Measurements from ENCODE around the gene MRPL34.

Gene MRPL34

DNA sequence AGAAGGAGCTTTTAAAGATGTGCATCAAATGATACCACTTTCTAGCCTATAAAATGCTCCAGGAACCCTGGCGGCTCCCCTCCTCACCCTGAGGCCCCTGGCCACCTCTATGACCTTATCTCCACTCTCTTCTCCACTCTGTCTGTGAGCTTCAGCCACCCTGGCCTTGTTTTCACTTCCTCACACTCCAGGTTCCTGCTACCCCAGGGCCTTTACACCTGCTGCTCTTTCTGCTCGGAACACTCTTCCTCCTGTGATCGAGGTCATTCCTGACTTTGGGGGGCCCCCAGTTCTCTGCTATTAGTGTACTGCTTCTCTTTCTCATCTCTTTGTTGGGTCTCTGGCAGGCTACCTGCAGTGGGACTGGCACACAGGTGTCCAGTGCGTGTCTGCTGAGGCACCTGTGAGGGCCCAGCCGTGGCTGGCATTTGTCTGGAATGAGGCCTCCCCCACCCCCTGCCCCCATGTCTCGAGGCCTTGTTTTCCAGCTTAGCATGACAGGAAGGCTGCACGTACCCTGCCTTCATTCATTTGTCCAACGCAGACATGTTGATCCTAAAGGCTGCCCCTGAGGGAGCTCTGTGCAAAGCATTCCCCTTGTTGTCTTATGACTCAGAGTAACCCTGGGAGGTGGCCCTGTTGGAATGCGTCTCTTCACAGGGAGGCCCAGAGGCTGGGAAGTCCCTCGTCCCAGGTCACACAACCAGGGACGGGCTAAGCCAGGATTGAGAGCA, 6.0 kb downstream of the MRPL34 start:
- DNase-seq, result no peak

GRCh38 chr19:17312189-17313113, 6.8 kb downstream of the MRPL34 start:
- no peak for DNase-seq

GRCh38 chr19:17314007-17314593, 8.4 kb downstream of the MRPL34 start:
- DNase-seq, result no peak

- DNase-seq, result no peak
Observed at GRCh38 chr19:17318966-17319365, 13.3 kb downstream of the MRPL34 start.

DNA sequence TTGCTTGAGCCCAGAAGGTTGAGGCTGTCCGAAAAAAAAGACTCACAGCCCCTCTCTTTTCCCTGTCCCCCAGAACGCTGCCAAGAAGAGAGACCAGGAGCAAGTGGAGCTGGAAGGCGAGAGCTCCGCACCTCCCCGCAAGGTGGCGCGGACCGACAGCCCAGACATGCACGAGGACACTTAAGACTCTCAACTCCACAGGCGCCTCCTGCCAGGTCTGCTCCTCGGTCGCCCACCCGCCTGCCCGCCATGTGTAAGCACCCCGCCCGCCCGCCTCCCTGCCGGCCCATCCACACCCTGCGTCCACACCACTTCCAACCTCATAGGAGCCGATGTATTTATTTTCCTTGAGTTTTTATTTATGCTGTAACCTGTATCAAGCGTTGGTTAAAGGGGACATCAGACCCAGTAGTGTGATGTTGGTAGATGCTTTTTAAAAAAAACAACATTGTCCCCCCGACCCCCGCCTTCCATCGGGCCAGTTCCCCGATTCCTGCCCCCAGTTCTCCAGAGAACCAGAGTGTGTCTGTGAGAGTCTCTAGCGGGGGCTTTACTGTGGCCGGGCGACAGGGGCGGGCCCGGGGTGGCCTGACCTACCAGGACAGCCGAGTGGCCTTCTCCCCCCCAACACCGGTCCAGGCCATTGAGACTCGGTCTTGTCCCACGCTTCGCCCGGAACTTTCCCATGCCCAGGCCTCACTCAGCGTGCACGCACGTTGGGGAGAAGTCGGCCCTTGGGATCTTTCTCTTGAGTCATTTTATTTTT, 14.0 kb downstream of the MRPL34 start:
- no peak for DNase-seq

GRCh38 chr19:17320435-17320834, 14.8 kb downstream of the MRPL34 start:
- DNase-seq, result no peak

DNA sequence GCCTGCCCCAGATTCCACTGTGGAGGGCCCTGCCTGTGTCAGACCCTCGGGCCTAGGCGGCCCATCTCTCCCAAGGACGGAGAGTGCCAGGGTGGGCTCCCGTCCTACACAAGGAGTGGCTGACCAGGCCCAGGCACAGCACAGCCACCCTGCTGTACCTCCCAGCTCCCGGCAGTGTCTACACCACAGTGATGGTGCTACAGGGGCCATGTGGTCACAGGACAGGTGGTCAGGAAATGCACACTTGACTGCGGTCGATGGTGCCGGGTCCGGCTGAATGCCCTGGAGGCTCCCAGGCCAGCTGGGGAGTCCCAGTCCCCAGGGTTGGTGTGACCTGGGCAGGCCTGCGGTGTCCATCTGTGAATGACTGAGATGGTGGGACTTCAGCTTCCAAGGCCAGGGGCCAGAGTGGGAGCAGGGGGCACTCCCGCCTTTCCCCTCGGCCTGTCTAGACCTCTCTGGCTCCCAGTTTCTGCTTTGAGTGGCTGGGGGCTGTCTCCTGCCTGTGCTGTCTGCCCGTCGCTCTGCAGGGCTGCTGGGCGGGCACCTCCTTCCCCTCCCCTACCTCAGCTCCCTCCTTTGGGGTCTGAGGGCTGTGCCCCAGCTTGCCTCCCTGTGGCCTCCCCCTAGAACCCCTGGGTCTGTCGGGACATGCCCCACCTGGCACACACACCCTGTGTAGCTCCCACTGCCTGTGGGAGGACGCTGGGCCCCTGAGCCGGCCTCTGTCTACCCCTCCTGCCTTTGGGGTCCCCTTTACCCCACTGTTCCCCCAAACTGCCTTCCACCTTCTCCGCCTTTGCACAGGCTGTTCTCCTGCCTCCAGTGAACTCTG, 16.2 kb downstream of the MRPL34 start:
- DNase-seq, result no peak

DNA sequence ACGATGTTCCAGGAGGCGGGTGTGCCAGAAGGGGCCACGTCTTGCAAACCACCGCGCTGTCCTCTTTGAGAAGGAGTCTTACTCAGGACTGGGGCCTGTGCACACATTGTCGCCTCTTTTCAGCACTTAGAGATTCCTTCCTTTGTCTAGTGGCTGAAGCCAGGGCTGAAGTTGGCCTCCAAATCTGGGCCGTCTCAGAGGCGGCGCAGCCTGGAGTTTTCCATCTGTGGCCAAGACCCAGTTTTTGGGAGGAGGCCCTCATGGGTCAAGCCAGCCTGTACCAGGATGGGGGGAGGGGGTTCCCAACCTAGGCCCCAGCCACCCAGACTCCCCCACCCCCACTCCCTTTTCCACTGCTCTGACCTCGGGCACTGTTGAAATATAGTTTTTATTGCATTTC, 17.2 kb downstream of the MRPL34 start:
- DNase-seq, result no peak

- no peak for DNase-seq
Observed at GRCh38 chr19:17323300-17323963, 17.8 kb downstream of the MRPL34 start.

DNA sequence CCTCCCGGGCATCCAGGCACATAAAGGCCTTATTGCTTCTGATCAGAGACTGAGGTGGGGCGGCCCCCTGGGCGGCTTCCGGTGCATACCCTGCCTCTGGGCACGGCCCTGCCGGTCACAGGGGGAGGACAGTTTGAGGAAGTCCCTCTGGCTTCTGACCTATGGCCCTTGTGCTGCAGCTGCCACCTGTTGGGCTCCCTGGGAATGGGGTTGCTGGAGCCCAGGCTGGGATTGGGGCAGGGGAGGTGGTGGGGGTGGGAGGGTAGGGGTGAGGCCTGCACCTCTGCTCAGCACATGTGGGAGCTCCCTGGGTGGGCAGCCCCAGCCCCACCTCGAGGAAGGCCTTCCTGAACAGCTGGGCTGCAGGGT, 18.3 kb downstream of the MRPL34 start:
- no peak for DNase-seq

- DNase-seq, result no peak
Observed at GRCh38 chr19:17324357-17325114, 18.9 kb downstream of the MRPL34 start.

DNA sequence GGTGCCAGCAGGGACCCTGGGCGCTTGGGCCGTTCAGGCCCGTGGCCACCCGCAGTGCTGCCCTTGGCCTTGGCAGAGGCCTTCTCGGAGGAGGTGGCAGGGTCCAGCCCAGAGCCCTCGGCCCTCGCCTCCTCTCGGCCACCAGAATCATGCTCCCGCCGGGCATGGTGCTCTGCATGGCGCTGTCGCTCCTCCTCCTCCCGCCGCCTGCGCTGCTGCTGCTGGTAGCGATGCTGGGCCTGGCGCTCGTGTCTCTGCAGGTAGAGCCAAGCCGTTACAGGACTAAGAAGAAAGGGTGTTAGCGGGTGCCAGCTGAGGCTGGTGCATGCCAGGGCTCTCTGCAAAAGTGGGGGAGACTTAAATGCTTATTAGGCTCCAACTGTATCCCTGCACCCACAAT, 19.5 kb downstream of the MRPL34 start:
- no peak for DNase-seq

DNA sequence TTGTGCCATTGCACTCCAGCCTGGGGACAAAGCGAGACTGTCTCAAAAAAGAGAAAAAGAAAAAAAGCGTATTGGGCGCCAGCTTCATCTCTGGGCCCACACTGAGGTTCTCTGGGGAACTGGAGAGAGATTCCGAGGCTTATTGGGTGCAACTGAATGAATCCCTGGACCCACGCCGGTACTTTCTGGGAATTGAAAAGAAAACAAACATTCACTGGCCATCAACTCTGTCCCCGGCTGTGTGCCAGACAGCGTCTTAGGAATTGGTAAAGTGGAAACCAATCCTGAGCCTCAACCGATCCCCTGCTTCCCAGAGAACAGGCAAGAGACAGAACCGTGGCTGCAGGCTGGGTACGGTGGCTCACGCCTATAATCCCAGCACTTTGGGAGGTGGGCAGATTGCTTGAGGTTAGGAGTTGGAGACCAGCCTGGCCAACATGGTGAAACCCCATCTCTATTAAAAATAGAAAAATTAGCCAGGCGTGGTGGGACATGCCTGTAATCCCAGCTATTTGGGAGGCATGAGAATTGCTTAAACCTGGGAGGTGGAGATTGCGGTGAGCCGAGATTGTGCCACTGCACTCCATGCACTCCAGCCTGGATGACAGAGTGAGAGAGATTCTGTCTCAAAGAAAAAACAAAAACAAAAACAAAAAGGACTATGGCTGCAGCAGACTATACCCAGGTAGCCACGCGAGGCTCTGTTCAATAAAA, 20.4 kb downstream of the MRPL34 start:
- DNase-seq, result no peak

GRCh38 chr19:17326595-17326966, 20.9 kb downstream of the MRPL34 start:
- DNase-seq, result no peak

GRCh38 chr19:17327068-17327653, 21.5 kb downstream of the MRPL34 start:
- no peak for DNase-seq

DNA sequence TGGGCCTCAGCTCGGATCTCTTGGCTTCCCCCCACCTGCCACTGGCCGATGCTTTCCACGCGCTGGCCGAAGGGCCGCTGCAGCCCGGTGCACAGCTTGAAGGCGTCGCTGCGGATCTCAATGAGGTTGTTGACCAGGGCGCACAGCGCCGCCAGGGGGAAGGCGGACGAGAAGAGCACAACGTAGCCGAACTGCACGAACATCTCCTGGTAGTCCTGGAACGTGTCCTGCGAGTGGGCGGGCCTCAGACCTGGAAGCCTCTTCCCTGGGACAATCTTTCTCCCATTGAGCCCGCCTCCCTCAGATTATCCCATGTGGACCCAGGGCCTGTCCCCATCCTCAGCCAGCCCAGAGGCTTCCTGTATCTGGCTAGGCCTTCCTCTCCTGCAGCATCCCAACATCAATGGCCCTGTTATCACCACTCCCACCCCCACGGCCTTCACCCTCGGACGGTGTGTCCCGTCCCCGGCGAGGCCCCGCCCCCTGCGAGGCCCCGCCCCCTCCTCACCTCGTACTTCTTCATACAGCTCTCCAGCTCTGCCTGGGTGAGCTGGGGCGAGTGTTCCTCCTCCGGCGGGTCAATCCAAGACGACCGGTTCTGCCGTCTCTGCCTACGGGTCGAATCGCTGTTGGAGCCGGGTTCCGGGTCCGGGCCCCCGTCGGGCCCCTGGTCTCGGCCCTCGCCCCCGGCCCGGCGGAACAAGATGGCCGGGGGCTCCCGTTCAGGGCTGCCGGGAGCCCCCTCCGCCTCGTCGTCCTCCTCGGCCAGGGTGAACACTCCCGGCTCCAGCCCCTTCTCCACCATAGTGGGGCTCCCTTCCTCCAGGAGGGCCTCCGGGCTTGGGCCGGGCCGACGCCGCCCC, 22.2 kb downstream of the MRPL34 start:
- peak; percentile 75 for DNase-seq

DNA sequence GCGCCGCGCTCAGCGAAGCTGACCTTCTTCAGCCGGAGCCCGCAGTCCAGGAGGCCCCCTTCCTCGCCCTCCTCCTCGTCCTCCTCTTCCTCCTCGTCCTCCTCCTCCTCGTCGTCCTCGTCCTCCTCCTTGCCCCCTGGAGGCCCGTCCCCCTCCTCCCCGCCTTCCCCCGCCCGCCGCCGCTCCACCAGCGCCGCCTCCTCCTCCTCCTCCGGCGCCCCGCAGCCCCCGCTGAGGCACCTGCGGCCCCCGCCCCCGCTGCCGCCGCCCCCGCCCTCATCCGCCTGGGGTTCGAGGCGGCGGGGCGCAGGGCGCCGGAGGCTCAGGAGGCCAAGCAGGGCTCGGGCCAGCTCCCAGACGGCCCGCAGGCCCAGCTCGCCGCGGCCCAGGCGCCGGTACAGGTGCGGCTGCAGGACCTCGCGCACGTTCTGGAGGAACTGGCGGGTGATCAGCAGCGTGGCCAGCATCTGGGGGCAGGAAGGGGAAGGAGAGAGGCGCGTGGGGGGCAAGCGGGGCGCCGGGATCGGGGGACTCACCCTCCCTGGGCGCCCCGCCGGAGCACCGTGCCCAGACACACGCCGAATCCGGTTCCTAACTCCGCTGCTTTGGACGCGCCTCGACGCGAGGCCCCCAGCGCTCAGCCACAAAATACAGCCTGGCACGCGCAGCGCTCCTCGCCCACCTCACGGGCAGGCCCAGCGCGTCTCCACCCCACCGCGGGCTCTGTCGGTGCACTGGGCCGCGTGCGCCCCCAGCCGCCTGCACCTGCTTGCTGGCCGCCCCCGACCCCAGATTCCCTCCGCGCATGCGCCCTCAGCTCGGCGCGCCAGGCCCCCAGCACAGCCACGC, 23.1 kb downstream of the MRPL34 start:
- DNase-seq, result peak; percentile 53
